ENCODE data around the gene SVOP.

GRCh38 chr12:108859923-108860291, 161.0 kb downstream of the SVOP start:
- TF ChIP-seq TAF1 (IDR thresholded peaks at IDR 0.05; ENCODE audit: borderline replicate concordance, insufficient read depth, low read length) (no peak), POLR2AphosphoS5 (IDR thresholded peaks at IDR 0.05; ENCODE audit: low read depth, low read length) (no peak)
- TF ChIP-seq, protein P1, sequence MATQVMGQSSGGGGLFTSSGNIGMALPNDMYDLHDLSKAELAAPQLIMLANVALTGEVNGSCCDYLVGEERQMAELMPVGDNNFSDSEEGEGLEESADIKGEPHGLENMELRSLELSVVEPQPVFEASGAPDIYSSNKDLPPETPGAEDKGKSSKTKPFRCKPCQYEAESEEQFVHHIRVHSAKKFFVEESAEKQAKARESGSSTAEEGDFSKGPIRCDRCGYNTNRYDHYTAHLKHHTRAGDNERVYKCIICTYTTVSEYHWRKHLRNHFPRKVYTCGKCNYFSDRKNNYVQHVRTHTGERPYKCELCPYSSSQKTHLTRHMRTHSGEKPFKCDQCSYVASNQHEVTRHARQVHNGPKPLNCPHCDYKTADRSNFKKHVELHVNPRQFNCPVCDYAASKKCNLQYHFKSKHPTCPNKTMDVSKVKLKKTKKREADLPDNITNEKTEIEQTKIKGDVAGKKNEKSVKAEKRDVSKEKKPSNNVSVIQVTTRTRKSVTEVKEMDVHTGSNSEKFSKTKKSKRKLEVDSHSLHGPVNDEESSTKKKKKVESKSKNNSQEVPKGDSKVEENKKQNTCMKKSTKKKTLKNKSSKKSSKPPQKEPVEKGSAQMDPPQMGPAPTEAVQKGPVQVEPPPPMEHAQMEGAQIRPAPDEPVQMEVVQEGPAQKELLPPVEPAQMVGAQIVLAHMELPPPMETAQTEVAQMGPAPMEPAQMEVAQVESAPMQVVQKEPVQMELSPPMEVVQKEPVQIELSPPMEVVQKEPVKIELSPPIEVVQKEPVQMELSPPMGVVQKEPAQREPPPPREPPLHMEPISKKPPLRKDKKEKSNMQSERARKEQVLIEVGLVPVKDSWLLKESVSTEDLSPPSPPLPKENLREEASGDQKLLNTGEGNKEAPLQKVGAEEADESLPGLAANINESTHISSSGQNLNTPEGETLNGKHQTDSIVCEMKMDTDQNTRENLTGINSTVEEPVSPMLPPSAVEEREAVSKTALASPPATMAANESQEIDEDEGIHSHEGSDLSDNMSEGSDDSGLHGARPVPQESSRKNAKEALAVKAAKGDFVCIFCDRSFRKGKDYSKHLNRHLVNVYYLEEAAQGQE (IDR thresholded peaks at IDR 0.05; ENCODE audit: insufficient read depth in 1 of 2, low read depth in 2 of 2, low read length in 2 of 2), result no peak

Measured in PFSK-1 (cell line).